Muscle layer of colon (tissue), 2 donors: ENCODE results near the gene RNLS.

Source experiments
- H3K27ac ChIP-seq: one replicate; pipeline ENCODE4 v1.7.0; 2013; ENCODE audit warnings: low read depth, mild to moderate bottlenecking, low read length, moderate library complexity
- H3K27me3 ChIP-seq, 2 donors: one replicate each; pipeline ENCODE4 v1.7.0; 2013; ENCODE audit warnings: low read length in 2 of 2, mild to moderate bottlenecking in 2 of 2; ENCODE audit not compliant: insufficient read depth in 2 of 2, control insufficient read depth in 1 of 2
- H3K36me3 ChIP-seq: one replicate; pipeline ENCODE4 v1.7.0; 2013; ENCODE audit warnings: mild to moderate bottlenecking, low read length; ENCODE audit not compliant: insufficient read depth
- H3K4me1 ChIP-seq: one replicate; pipeline ENCODE4 v1.7.0; 2013; ENCODE audit warnings: mild to moderate bottlenecking, low read length; ENCODE audit not compliant: insufficient read depth
- H3K4me3 ChIP-seq, 2 donors: one replicate each; pipeline ENCODE4 v1.7.0; 2013; ENCODE audit warnings: low read length in 2 of 2, low read depth in 1 of 2, mild to moderate bottlenecking in 1 of 2, moderate library complexity in 1 of 2
- H3K9ac ChIP-seq: one replicate; pipeline ENCODE4 v1.7.0; 2013; ENCODE audit warnings: low read length
- H3K9me3 ChIP-seq: one replicate; pipeline ENCODE4 v1.7.0; 2013; ENCODE audit warnings: mild to moderate bottlenecking, low read length
- donor health status: abdominal sarcoma.
- donor health status: Adenocarcinoma of cecum.

RNLS gene

GRCh38 chr10:88530629-88531391, 52.3 kb downstream of the RNLS start:
- H3K27me3 ChIP-seq, result no peaks in the 10 kb centered on the region
- no peak overlapping the region for H3K4me3 ChIP-seq
- no peak overlapping the region for H3K27ac ChIP-seq
- no peaks in the 10 kb centered on the region for H3K9me3 ChIP-seq
- H3K4me1 ChIP-seq, result no peaks in the 10 kb centered on the region
- H3K9ac ChIP-seq, result no peak overlapping the region
- no peaks in the 10 kb centered on the region for H3K36me3 ChIP-seq

GRCh38 chr10:88530093-88530492, 53.0 kb downstream of the RNLS start:
- H3K9ac ChIP-seq, result no peak overlapping the region
- no peak overlapping the region for H3K4me3 ChIP-seq
- no peaks in the 10 kb centered on the region for H3K4me1 ChIP-seq
- H3K27ac ChIP-seq, result no peak overlapping the region
- no peaks in the 10 kb centered on the region for H3K9me3 ChIP-seq
- H3K36me3 ChIP-seq, result no peaks in the 10 kb centered on the region
- H3K27me3 ChIP-seq, result no peaks in the 10 kb centered on the region

- H3K27ac ChIP-seq, result no peak overlapping the region
- no peaks in the 10 kb centered on the region for H3K9me3 ChIP-seq
- H3K4me3 ChIP-seq, result no peak overlapping the region
- no peaks in the 10 kb centered on the region for H3K36me3 ChIP-seq
- H3K27me3 ChIP-seq, result no peaks in the 10 kb centered on the region
- no peak overlapping the region for H3K9ac ChIP-seq
- no peaks in the 10 kb centered on the region for H3K4me1 ChIP-seq
Observed at GRCh38 chr10:88528806-88529570, 54.1 kb downstream of the RNLS start.

- Histone ChIP-seq H3K4me3 (no peak overlapping the region), H3K4me1 (no peaks in the 10 kb centered on the region), H3K36me3 (no peaks in the 10 kb centered on the region), H3K27ac (no peak overlapping the region), H3K9ac (no peak overlapping the region), H3K27me3 (no peaks in the 10 kb centered on the region), H3K9me3 (no peaks in the 10 kb centered on the region)
Observed at GRCh38 chr10:88528201-88528600, 54.9 kb downstream of the RNLS start.

GRCh38 chr10:88527245-88527644, 55.9 kb downstream of the RNLS start:
- no peaks in the 10 kb centered on the region for H3K36me3 ChIP-seq
- no peaks in the 10 kb centered on the region for H3K27me3 ChIP-seq
- H3K4me3 ChIP-seq, result no peak overlapping the region
- no peaks in the 10 kb centered on the region for H3K9me3 ChIP-seq
- no peak overlapping the region for H3K27ac ChIP-seq
- H3K9ac ChIP-seq, result no peak overlapping the region
- no peaks in the 10 kb centered on the region for H3K4me1 ChIP-seq

- Histone ChIP-seq H3K4me3 (no peak overlapping the region), H3K9ac (no peak overlapping the region), H3K9me3 (no peaks in the 10 kb centered on the region), H3K36me3 (no peaks in the 10 kb centered on the region), H3K27me3 (no peaks in the 10 kb centered on the region), H3K27ac (no peak overlapping the region), H3K4me1 (no peaks in the 10 kb centered on the region)
Observed at GRCh38 chr10:88526501-88527105, 56.5 kb downstream of the RNLS start.

- Histone ChIP-seq H3K4me3 (no peak overlapping the region), H3K9ac (no peak overlapping the region), H3K36me3 (no peaks in the 10 kb centered on the region)
Observed at GRCh38 chr10:88525371-88526069, 57.6 kb downstream of the RNLS start.

GRCh38 chr10:88523739-88524400, 59.2 kb downstream of the RNLS start:
- H3K4me1 ChIP-seq, result no peaks in the 10 kb centered on the region

More at GRCh38 chr10:88525371-88526069, 57.6 kb downstream of the RNLS start:
- H3K9me3 ChIP-seq, result no peaks in the 10 kb centered on the region
- H3K27me3 ChIP-seq, result no peaks in the 10 kb centered on the region
- no peak overlapping the region for H3K27ac ChIP-seq
- H3K4me1 ChIP-seq, result no peaks in the 10 kb centered on the region

GRCh38 chr10:88522715-88523114, 60.4 kb downstream of the RNLS start:
- Histone ChIP-seq H3K27me3 (no peaks in the 10 kb centered on the region), H3K27ac (no peak overlapping the region), H3K36me3 (no peaks in the 10 kb centered on the region), H3K4me3 (no peak overlapping the region), H3K9me3 (no peaks in the 10 kb centered on the region), H3K4me1 (no peaks in the 10 kb centered on the region), H3K9ac (no peak overlapping the region)

More at GRCh38 chr10:88523739-88524400, 59.2 kb downstream of the RNLS start:
- no peaks in the 10 kb centered on the region for H3K9me3 ChIP-seq
- H3K27me3 ChIP-seq, result no peaks in the 10 kb centered on the region
- H3K27ac ChIP-seq, result no peak overlapping the region
- no peaks in the 10 kb centered on the region for H3K36me3 ChIP-seq
- H3K9ac ChIP-seq, result no peak overlapping the region
- no peak overlapping the region for H3K4me3 ChIP-seq

- H3K4me3 ChIP-seq, result no peak overlapping the region
- no peak overlapping the region for H3K9ac ChIP-seq
- H3K36me3 ChIP-seq, result no peaks in the 10 kb centered on the region
- H3K27ac ChIP-seq, result no peak overlapping the region
- H3K27me3 ChIP-seq, result no peaks in the 10 kb centered on the region
- no peaks in the 10 kb centered on the region for H3K4me1 ChIP-seq
- H3K9me3 ChIP-seq, result no peaks in the 10 kb centered on the region
Observed at GRCh38 chr10:88521791-88522190, 61.3 kb downstream of the RNLS start.

GRCh38 chr10:88515235-88515634, 67.9 kb downstream of the RNLS start:
- H3K4me3 ChIP-seq, result no peak overlapping the region
- no peaks in the 10 kb centered on the region for H3K36me3 ChIP-seq
- H3K4me1 ChIP-seq, result no peaks in the 10 kb centered on the region
- no peaks in the 10 kb centered on the region for H3K27me3 ChIP-seq
- no peak overlapping the region for H3K27ac ChIP-seq
- H3K9ac ChIP-seq, result no peak overlapping the region
- H3K9me3 ChIP-seq, result no peaks in the 10 kb centered on the region
